Fibroblast of upper back skin (primary cell): ENCODE data around the gene EXOC4.

Experiments
- DNase-seq: peaks from one replicate; pipeline ENCODE4 v3.0.0-alpha.2; 2013

EXOC4 gene

DNA sequence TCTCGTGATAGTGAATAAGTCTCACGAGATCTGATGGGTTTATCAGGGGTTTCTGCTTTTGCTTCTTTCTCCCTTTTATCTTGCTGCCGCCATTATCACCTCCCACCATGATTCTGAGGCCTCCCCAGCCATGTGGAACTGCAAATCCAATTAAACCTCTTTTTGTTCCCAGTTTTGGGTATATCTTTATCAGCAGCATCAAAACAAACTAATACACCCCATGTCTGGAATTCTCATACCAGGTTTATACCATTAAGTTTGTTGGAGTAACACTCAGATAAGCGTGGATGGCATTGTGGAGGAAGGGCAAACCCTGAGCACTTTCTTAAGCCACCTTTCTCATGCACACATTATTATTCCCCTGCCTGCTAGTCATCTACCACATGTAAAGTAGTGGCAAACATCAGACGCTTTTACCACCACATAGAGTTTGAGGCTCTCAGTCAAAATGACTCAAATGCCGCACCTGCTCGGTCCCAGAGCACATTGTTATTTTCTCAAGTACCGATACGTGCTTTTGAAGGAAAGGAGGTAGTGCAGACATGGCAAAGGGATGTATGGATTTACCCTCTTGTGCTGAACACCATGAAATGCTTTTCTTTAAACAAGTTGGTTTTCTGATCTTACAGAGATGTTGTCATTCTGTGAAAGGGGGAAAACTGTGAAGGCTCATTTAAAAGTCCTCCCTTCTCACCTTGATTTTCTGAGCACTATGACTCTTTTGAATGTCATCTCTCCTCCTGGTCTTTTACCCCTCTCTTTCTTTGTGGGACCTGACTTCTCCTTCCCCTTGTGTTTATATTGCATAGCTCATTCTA lies 429.7 kb downstream of the EXOC4 start:
- DNase-seq = no peak

GRCh38 chr7:133683182-133683454 lies 430.2 kb downstream of the EXOC4 start:
- DNase-seq = no peak

DNA sequence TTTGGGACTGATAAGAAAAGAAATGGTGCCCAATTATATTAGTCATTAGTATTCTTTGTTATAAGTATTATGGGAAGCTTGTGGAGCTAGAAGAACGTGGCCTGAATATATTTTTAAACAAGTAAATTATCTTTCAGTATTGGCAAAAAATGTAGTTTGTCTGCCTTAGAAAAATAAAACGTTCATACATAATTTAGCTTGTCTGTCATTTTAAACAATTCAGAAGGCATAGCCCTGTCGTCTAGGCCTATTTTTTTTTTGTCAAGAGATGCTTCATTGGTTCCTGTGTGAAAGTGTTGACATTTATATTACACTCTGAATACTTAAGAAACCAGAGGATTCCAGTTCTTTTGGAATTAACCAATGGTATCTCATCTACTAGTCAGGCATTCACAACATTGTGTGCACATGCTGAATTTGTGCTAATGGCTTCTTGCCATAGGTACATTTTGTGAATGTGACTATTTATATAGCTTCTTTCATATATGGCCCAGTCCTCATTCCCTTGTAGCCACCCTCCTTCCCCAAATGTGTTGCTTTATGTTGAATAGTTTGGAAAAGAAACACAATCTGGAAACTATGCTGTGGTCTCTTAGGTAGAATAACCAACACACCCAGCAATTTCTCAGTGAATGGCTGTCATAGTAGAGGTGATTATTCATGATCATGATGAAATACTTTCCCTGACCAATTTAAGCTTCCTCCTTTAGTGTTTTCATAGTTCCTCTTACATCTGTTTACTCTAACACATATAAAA lies 435.8 kb downstream of the EXOC4 start:
- DNase-seq = peak; percentile 82

- no peak for DNase-seq
Observed at GRCh38 chr7:133690740-133691139, 437.9 kb downstream of the EXOC4 start.

DNA sequence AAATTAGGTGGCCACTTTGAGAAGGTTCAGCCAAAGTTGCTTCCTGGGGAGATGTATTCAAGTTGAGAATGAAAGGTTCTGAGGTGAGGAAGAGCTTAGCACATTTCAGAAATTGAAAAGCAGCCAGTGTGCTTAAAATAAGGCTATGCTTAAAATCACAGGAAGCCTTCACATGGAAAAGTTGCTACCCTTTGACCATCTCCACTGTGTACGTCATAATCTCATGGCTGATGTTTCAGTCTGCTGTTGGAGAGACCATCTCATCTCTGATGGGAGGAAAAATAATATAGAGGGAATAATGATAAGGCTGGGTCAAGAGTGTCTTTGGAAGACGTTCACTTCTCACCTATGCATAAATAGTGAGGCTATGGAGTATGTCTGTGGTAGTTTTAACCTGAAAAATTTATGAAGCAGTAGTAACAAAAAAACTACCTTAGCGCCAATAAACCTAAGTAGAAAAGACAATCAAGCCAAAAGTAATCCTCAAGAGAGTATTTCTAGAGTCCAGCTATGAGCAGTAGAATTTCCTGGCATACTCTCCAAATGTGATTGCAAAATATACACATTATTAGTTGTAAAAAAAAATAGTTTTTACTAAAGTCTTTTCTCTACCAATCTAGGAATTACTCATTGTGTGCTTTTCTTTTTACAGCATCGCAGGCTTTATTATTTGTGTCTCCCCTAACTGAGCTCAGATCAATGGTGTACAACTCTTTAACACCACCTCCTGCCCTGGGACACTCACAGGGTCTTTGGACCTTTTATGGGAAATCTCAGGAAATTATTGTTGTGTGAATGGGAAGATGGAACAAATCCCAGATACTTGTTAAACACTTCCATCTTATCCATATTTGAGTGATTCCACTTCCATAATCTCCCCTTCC lies 439.1 kb downstream of the EXOC4 start:
- DNase-seq = peak; percentile 71

GRCh38 chr7:133693281-133693680 lies 440.4 kb downstream of the EXOC4 start:
- DNase-seq = no peak

GRCh38 chr7:133696056-133696455 lies 443.2 kb downstream of the EXOC4 start:
- DNase-seq = no peak

GRCh38 chr7:133697585-133697984 lies 444.7 kb downstream of the EXOC4 start:
- DNase-seq = no peak

GRCh38 chr7:133698127-133698526 lies 445.2 kb downstream of the EXOC4 start:
- peak; percentile 24 for DNase-seq

DNA sequence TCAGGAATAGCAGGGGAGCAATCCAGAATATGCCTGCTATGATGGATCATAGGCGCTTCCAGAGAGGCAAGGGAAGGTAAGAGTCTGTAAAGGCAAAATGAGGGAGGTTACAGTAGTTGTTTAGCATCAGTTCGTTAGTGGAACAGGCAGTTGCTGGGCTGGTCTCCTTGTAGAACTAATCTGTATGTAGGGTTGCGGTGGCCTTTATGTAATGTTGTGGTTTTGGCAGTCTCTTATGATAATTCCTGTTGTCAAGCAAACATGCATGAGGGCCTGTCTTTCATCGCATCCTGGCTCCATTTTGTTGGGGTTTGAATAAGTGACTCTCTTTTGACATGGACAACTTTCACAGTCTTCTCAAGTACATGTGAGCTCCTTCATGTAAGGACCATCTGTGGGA lies 446.5 kb downstream of the EXOC4 start:
- DNase-seq = peak; percentile 37

DNA sequence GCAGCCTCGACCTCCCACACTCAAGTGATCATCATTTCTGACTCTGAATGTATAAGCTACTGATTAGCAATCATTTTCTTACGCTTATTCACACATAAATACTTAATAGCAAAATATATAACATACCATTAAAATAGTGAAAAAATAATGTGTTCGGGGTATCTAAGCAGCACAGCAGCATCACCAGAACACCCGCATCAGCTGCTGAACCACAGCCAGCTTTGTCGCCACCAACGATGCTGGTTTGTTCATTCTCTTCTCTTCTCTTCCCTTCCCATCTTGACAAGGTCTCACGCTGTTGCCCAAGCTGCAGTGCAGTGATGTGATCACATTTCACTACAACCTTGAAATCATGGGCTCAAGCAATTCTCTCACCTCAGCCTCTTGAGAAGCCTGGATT lies 449.2 kb downstream of the EXOC4 start:
- DNase-seq = no peak

DNA sequence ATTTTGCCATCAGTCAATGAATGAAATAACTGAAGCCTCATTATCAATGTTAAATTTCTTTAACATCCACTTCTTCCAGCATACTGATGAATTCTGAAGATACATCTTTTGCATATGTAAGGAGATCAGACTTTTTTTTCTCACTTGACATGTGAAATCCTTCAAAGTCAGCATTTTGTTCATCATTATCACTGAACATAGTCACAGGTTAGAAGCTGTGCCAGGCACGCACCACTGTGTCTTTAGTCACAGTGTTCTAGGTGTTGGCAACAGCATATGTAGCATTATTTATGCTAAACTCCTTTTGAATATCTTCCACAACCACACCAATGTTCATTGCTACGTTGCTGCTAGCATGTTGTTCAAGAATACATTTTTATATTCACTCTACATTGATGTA lies 450.1 kb downstream of the EXOC4 start:
- no peak for DNase-seq

DNA sequence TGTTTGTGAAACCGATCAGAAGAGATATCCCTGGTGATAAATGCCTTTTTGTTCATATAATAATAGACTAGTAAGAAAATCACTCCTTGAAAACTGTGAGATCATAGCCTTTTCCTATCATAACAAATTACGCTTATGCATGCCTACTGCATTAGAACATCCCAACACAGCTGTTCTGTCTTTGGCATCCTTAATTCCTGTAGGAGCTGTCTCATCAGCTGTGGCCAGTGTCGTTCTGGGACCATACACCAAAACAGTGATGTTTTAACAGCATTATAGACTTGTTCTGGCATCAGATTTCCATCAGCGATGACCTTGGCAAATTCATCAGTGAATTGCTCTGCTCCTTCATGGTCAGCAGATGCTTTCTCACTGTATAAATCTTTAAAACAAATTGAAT lies 450.7 kb downstream of the EXOC4 start:
- peak; percentile 79 for DNase-seq

DNA sequence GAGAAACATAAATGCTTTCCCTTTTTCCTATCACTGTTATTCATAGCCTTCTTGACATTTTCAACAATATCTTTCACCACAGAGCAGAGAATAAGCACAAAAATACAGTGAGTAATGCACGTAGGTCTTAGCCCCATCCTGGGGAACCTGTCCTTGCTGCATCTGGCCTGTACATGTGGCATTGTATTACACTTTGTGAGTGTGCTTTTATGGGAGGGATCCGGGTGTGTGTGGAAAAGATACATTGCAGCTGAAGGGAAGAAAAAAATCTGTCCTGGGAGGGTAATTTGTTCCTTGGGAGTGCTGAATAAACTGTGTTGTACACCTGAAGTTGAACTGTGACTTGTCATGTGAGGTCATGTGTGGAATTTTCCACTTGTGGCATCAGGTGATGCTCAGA lies 451.6 kb downstream of the EXOC4 start:
- DNase-seq = peak; percentile 9

DNA sequence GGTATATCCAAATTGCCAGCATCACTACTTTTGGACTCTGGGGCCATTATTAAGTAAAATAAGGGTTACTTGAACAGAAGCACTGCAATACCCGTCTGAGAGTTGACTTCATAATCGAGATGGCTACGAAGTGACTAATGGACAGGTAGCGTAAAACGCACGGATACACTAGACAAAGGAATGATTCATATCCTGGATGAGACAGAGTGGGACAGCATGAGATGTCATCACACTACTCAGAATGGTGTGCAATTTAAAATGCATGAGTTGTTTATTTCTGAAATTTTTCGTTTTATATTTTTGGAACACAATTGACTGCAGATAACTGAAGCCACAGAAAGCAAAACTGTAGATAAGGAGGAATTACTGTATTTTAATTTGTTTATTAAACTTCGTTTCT lies 452.7 kb downstream of the EXOC4 start:
- peak; percentile 69 for DNase-seq

- DNase-seq = no peak
Observed at GRCh38 chr7:133706016-133706415, 453.1 kb downstream of the EXOC4 start.

DNA sequence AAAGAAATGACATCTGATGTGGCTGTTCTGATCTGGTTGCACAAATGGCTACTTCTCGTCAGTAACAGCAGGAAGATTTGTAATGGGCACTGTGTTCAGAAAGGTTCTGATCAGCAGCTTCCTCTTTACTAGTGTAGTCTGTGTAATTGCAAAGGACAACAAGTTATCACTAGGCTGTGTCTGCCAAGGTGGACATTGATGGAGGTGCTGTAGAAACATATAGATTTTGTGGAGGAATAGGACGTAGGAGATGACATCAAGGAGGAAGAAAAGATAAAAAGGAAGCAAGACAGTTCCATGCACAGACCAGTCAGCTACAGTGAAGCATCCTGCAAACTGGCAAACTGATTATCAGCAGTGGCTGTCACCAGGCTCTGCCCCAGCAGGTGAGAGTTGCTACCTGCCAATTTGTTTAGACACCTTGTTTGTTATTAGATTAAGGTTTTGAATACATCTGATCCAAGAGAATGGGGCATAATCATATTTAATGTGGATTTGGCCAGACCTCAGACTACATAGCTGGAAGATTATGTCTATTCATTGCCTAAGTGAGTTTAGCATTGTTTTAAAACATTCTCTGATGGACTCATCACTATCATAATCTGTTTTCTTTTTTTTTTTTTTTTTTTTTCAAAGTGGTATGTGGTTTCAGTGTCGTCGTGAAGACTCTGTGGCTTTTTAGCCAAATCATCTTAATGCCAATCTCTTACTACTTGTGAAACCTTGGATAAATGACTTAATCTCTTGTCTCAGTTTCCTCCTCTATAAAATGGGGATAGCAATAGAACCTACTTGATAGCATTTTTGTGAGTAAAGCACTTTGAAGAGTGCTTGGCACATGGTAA lies 456.4 kb downstream of the EXOC4 start:
- peak; percentile 31 for DNase-seq

DNA sequence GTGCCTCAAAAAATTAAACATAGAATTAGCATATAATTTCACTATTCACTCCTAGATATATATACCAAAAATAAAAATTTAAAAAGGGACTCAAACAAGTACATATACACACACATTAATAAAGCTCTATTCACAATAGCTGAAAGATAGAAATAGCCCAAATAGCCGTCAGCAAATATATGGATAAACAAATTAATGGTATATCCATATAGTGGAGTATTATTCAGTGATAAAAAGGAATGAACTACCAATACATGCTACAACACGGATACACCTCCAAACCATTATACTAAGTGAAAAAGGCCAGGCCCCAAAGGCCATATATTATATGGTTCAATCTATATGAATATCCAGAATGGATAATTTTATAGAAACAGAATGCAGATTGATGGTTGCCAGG lies 459.7 kb downstream of the EXOC4 start:
- DNase-seq = no peak

GRCh38 chr7:133714654-133715053 lies 461.8 kb downstream of the EXOC4 start:
- no peak for DNase-seq

DNA sequence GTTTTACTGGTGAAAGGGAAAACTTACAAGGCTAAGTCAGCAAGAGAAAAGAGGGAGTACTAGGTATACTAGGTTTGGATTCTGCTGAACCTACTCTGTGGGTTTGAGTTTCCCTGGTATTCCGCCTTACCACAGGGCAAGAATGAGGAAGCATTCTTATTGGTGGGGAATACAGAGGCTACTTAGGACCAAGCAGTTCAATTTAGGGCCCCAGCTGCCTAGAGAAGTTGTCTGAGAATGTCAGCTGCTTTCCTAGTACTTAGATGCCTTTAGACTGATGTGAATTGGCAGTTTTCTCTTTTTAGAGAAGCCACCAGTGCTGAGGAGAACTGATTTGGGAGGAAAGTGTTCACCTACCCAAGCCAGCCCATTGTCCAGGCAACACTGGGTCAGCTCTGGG lies 465.3 kb downstream of the EXOC4 start:
- no peak for DNase-seq

GRCh38 chr7:133723044-133723443 lies 470.2 kb downstream of the EXOC4 start:
- DNase-seq = no peak

DNA sequence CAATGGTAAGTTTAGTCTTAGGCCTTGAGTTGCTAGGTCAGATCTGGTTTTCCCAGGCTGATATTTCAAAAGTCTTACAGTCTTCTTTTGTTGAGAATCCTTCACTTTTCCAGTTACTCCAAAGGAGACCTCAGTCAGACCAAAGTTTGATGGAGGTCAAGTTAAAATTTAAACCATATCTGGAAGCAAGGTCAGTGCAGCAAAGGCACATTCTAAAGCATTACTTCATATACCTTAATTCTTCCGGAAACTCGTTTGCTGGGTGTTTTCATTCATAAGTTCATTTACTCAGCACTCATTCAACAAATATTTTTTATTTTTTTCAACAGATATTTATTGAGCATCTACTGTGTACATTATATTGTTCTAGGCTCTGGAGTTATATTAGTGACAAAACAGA lies 471.3 kb downstream of the EXOC4 start:
- no peak for DNase-seq

- DNase-seq = no peak
Observed at GRCh38 chr7:133724694-133725093, 471.8 kb downstream of the EXOC4 start.
